Testis (tissue), 3 donors: ENCODE data around the gene SNTG2. TPM values are rescaled to one million over a fixed set of nuclear protein-coding genes. Genes with fewer than 3 reads are reported as not detected.
A peak's percentile ranks its signal among the peaks of the same experiment; 100 is the strongest.

Experiments used
- DNase-seq: peaks from one replicate; pipeline ENCODE4 v3.0.0-alpha.2; 2019
- H3K27ac ChIP-seq, 2 donors: fragments of 200-600 bp; sonication (generic); one replicate each; pipeline ENCODE4 v1.5.1; 2019
- H3K27me3 ChIP-seq: fragments of 200-600 bp; sonication (generic); one replicate; pipeline ENCODE4 v1.5.1; 2019
- H3K36me3 ChIP-seq: fragments of 200-600 bp; sonication (generic); one replicate; pipeline ENCODE4 v1.5.1; 2017; ENCODE audit warnings: low read depth; ENCODE audit errors: missing control alignments
- H3K4me1 ChIP-seq: fragments of 200-600 bp; sonication (generic); one replicate; pipeline ENCODE4 v1.5.1; 2019
- H3K4me3 ChIP-seq, 2 donors: fragments of 200-600 bp; sonication (generic); one replicate each; pipeline ENCODE4 v1.5.1; 2017 to 2019
- H3K9me3 ChIP-seq: fragments of 200-600 bp; sonication (generic); one replicate; pipeline ENCODE4 v1.5.1; 2017
- CTCF ChIP-seq, 3 experiments: fragments of 450-650 bp in 2 of 3; fragments of 200-600 bp in 1 of 3; sonication (generic) in 1 of 3; IDR thresholded peaks; one replicate each; pipeline ENCODE4 v1.5.1; 2016 to 2019; ENCODE audit warnings: antibody characterized with exemption in 3 of 3, mild to moderate bottlenecking in 2 of 3, moderate library complexity in 1 of 3
- POLR2A ChIP-seq: fragments of 450-650 bp; IDR thresholded peaks from one replicate; pipeline ENCODE4 v1.6.1; 2017; ENCODE audit warnings: antibody characterized with exemption, mild to moderate bottlenecking, moderate library complexity
- WGBS, 2 donors: methylation state at CpG; one replicate each; pipeline ENCODE4 v1.1.5; 2018; 5-methylcytosine and 5-hydroxymethylcytosine counted together
- intact Hi-C: fragments of 100-400 bp; cut with DNase I; formaldehyde crosslinking; loops from one replicate; pipeline ENCODE4 v1.15.1; 2023; ENCODE audit warnings: low total_unique reads
- polyA plus RNA-seq: library from polyadenylated mRNA; stranded (reverse); fragments of 350-450 nt; fragmentation: Illumina TruSeq; extraction: RNeasy Lipid Tissue Mini Kit (QIAGEN cat#74804); gene quantifications from one replicate; pipeline ENCODE4 v1.2.3, GENCODE V29; 2014; ENCODE audit warnings: low read depth, low replicate concordance; ENCODE audit not compliant: insufficient read depth
- total RNA-seq, 2 donors: library from RNA; depleted of rRNA; stranded (reverse); fragments of >200 nt; gene quantifications; one replicate each; pipeline ENCODE4 v1.2.3, GENCODE V29; 2016

Gene SNTG2
- total and polyA plus RNA-seq, 3 donors from 2014 or later, result 8.7 to 10.2 (median 9.1) TPM

- 51 to 57% methylated on average over 5 of the region's 5 CpGs for WGBS, 2 donors
- Histone ChIP-seq H3K9me3 (no peaks in the 10 kb centered on the region), H3K27ac (no peak overlapping the region), H3K36me3 (no peaks in the 10 kb centered on the region), H3K27me3 (no peaks in the 10 kb centered on the region), H3K4me3 (no peak overlapping the region), H3K4me1 (no peaks in the 10 kb centered on the region)
- TF ChIP-seq POLR2A, result no peak
- TF ChIP-seq CTCF (IDR thresholded peaks at IDR 0.05), result no peak
- DNase-seq, result no peak
- intact Hi-C loops, result no loop called here
Measured at GRCh38 chr2:1147873-1148612, 197.4 kb downstream of the SNTG2 start.

GRCh38 chr2:1150724-1151511, 200.3 kb downstream of the SNTG2 start:
- Histone ChIP-seq H3K27me3 (no peaks in the 10 kb centered on the region), H3K4me1 (no peaks in the 10 kb centered on the region), H3K27ac (no peak overlapping the region), H3K4me3 (no peak overlapping the region), H3K36me3 (no peaks in the 10 kb centered on the region), H3K9me3 (no peaks in the 10 kb centered on the region)
- TF ChIP-seq CTCF (IDR thresholded peaks at IDR 0.05), result no peak
- TF ChIP-seq POLR2A, result no peak
- no peak for DNase-seq
- intact Hi-C loops, result no loop called here
- 74 to 82% methylated on average over 11 to 13 of the region's 13 CpGs for WGBS, 2 donors

- WGBS, 2 donors, result 82 to 84% methylated on average over 7 of the region's 7 CpGs
- H3K27ac ChIP-seq, result no peak overlapping the region
- DNase-seq, result no peak
- H3K9me3 ChIP-seq, result no peaks in the 10 kb centered on the region
- H3K36me3 ChIP-seq, result no peaks in the 10 kb centered on the region
- no peak overlapping the region for H3K4me3 ChIP-seq
- TF ChIP-seq CTCF (IDR thresholded peaks at IDR 0.05) (no peak), POLR2A (no peak)
- intact Hi-C loops, result no loop called here
- no peaks in the 10 kb centered on the region for H3K4me1 ChIP-seq
- H3K27me3 ChIP-seq, result no peaks in the 10 kb centered on the region
Measured at GRCh38 chr2:1152375-1152774, 201.7 kb downstream of the SNTG2 start.

- Histone ChIP-seq H3K36me3 (no peaks in the 10 kb centered on the region), H3K27me3 (no peaks in the 10 kb centered on the region), H3K27ac (no peak overlapping the region), H3K4me3 (no peak overlapping the region), H3K4me1 (no peaks in the 10 kb centered on the region), H3K9me3 (no peaks in the 10 kb centered on the region)
- no peak for TF ChIP-seq CTCF (IDR thresholded peaks at IDR 0.05)
- no peak for TF ChIP-seq POLR2A
- intact Hi-C loops, result no loop called here
- WGBS, 2 donors, result 54 to 68% methylated on average over 9 of the region's 9 CpGs
- peak; percentile 46 for DNase-seq
Measured at GRCh38 chr2:1153920-1154319, 203.3 kb downstream of the SNTG2 start.
